B cell (primary cell): ENCODE data around the gene KLF1. TPM values are rescaled to one million over a fixed set of nuclear protein-coding genes. Genes with fewer than 3 reads are reported as not detected.
A peak's percentile ranks its signal among the peaks of the same experiment; 100 is the strongest.

ENCODE experiments used
- ATAC-seq: fragments of 200-7000 bp; cut with Tn5 transposase; one replicate; pipeline ENCODE4 v1.10.0; 2021; ENCODE audit warnings: low read depth, mild to moderate bottlenecking, moderate number of reproducible peaks, moderate library complexity
- CTCF ChIA-PET: fragments of 350-600 bp; sonication (Branson Sonifier 250); formaldehyde crosslinking; loops from one replicate; lab custom pipeline; 2021; ENCODE audit warnings: antibody characterized with exemption, inconsistent platforms; lab: Charles Lee
- POLR2A ChIA-PET: fragments of 350-600 bp; sonication (Branson Sonifier 250); formaldehyde crosslinking; loops from one replicate; lab custom pipeline; 2021; ENCODE audit warnings: antibody characterized with exemption; lab: Charles Lee
- DNase-seq: peaks from one replicate; pipeline ENCODE4 v3.0.0; 2013
- H2AFZ ChIP-seq: 2 replicates; pipeline ENCODE4 v1.6.1; 2012; ENCODE audit warnings: mild to moderate bottlenecking, low read depth, low read length; ENCODE audit not compliant: insufficient read depth, poor library complexity, severe bottlenecking
- H3K27ac ChIP-seq, 2 donors: 1 replicate in 1 of 2; 2 replicates in 1 of 2; pipeline ENCODE4 v1.5.1; 2012 to 2013; ENCODE audit warnings: low read length in 2 of 2, mild to moderate bottlenecking in 2 of 2, moderate library complexity in 1 of 2
- H3K27me3 ChIP-seq, 4 experiments: fragments of 200-600 bp in 1 of 4; sonication (generic) in 1 of 4; replicated peaks in 1 of 4; 1 replicate in 2 of 4; 2 replicates in 2 of 4; pipeline versions ENCODE4 v1.6.1 to v1.7.0; 2013 to 2016; ENCODE audit warnings: low read length in 3 of 4, mild to moderate bottlenecking in 2 of 4, mixed read lengths in 1 of 4, moderate library complexity in 1 of 4; ENCODE audit not compliant: insufficient read depth in 4 of 4, control insufficient read depth in 3 of 4; ENCODE audit errors: control extremely low read depth in 1 of 4
- H3K36me3 ChIP-seq, 2 experiments: replicated peaks in 1 of 2; 1 replicate in 1 of 2; 2 replicates in 1 of 2; pipeline versions ENCODE4 v1.6.1 to v1.7.1; 2013; ENCODE audit warnings: low read length in 1 of 2; ENCODE audit not compliant: insufficient read depth in 2 of 2, control insufficient read depth in 1 of 2; ENCODE audit errors: control extremely low read depth in 1 of 2, extremely low read depth in 1 of 2
- H3K4me1 ChIP-seq, 2 donors: fragments of 200-600 bp in 1 of 2; sonication (generic) in 1 of 2; 1 replicate in 1 of 2; 2 replicates in 1 of 2; pipeline versions ENCODE4 v1.5.1 to v1.6.1; 2013 to 2017; ENCODE audit warnings: low read length in 2 of 2; ENCODE audit not compliant: control insufficient read depth in 2 of 2, insufficient read depth in 2 of 2
- H3K4me2 ChIP-seq: replicated peaks from 2 replicates; pipeline ENCODE3; 2012; ENCODE audit warnings: mild to moderate bottlenecking, low read depth, low read length; ENCODE audit not compliant: poor library complexity, severe bottlenecking
- H3K4me3 ChIP-seq, 5 experiments: fragments of 200-600 bp in 1 of 5; sonication (generic) in 1 of 5; 1 replicate in 3 of 5; 2 replicates in 2 of 5; pipeline versions ENCODE4 v1.5.1 to v1.7.0; 2011 to 2016; ENCODE audit warnings: low read length in 4 of 5, mild to moderate bottlenecking in 4 of 5, low read depth in 2 of 5, control low read depth in 1 of 5, moderate library complexity in 1 of 5; ENCODE audit not compliant: insufficient read depth in 1 of 5; ENCODE audit errors: control extremely low read depth in 1 of 5, extremely low read depth in 1 of 5
- H3K79me2 ChIP-seq: fragments of 200-600 bp; sonication (generic); one replicate; pipeline ENCODE4 v1.6.0; 2016; ENCODE audit warnings: low read length; ENCODE audit not compliant: control insufficient read depth, insufficient read depth
- H3K9ac ChIP-seq: fragments of 200-600 bp; sonication (generic); 2 replicates; pipeline ENCODE4 v1.6.1; 2017; ENCODE audit warnings: mild to moderate bottlenecking, low read length, moderate library complexity
- H3K9me3 ChIP-seq, 3 donors: one replicate each; pipeline versions ENCODE4 v1.6.1 to v1.7.1; 2013; ENCODE audit warnings: low read length in 2 of 3; ENCODE audit not compliant: control insufficient read depth in 2 of 3, insufficient read depth in 1 of 3; ENCODE audit errors: control extremely low read depth in 1 of 3
- H4K20me1 ChIP-seq: 2 replicates; pipeline ENCODE4 v1.6.0; 2012; ENCODE audit warnings: mild to moderate bottlenecking, low read length; ENCODE audit not compliant: insufficient read depth, control insufficient read depth, poor library complexity, severe bottlenecking
- H3K27ac Mint-ChIP-seq: one replicate; pipeline ENCODE4 v1.8.0; 2021; ENCODE audit warnings: mixed read lengths
- H3K27me3 Mint-ChIP-seq: one replicate; pipeline ENCODE4 v1.8.0; 2021; ENCODE audit warnings: mixed read lengths
- H3K4me1 Mint-ChIP-seq: one replicate; pipeline ENCODE4 v1.8.0; 2021; ENCODE audit warnings: mixed read lengths
- H3K4me3 Mint-ChIP-seq: one replicate; pipeline ENCODE4 v1.8.0; 2021; ENCODE audit warnings: mixed read lengths
- H3K9me3 Mint-ChIP-seq: one replicate; pipeline ENCODE4 v1.8.0; 2022; ENCODE audit warnings: mixed read lengths; ENCODE audit not compliant: insufficient read depth
- CTCF ChIP-seq: fragments of 200-600 bp; IDR thresholded peaks from one replicate; pipeline ENCODE4 v1.8.0; 2022; ENCODE audit warnings: antibody characterized with exemption, mild to moderate bottlenecking
- EZH2 ChIP-seq: IDR thresholded peaks from 2 replicates; pipeline ENCODE4 v1.6.1; 2012; ENCODE audit warnings: borderline replicate concordance, low read depth, mild to moderate bottlenecking, moderate library complexity, low read length; ENCODE audit not compliant: insufficient read depth, poor library complexity, severe bottlenecking
- WGBS: methylation state at CpG from one replicate; pipeline ENCODE4 v1.1.5; 2013; ENCODE audit warnings: missing lambda C conversion rate; ENCODE audit not compliant: insufficient coverage; 5-methylcytosine and 5-hydroxymethylcytosine counted together
- intact Hi-C: fragments of 100-400 bp; cut with micrococcal nuclease; formaldehyde crosslinking; loops from one replicate; pipeline ENCODE4 v1.10.0; 2022
- polyA plus RNA-seq: library from polyadenylated mRNA; depleted of rRNA; stranded (reverse); fragments of >200 nt; gene quantifications from 2 replicates; pipeline ENCODE4 v1.2.3, GENCODE V29; 2012
- small RNA-seq: library from RNA; depleted of rRNA; stranded (forward); fragments of <200 nt; gene quantifications from one replicate; pipeline ENCODE3, GENCODE V24; 2012; ENCODE audit warnings: low replicate concordance, low read depth; ENCODE audit not compliant: insufficient read length
- total RNA-seq, 2 donors: library from RNA; stranded (reverse); fragments of 120-200 nt in 1 of 2; gene quantifications; 1 replicate in 1 of 2; 2 replicates in 1 of 2; pipeline versions ENCODE4 v1.2.3 to v1.2.4, GENCODE V29; 2013 to 2022

The KLF1 gene
- total and polyA plus RNA-seq, 2 donors (not counting 1 experiment from before 2014, with no cell fraction given) = not detected

DNA sequence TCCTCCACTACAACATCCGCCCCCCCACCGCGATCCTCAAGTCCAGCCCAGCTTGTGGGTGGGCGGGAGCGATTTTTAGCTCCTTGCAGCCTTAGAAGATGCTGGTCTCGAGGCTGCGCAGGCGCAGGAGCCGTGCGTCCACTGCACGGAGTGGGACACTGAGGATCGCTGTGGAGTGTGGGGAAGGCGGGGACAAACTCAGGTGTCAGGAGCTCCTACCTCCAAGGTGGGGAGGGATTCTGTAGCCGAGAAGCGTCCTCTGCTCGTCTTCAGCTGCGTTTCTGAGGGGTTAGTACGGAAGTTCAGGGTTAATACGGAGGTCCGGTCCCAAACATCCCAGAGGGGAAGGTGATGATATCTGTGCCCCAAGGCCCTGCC is 52.4 kb downstream of the KLF1 start, which contains the start of gene RTBDN:
Gene RTBDN (minus strand): TSS at position 14 of the 378 bp plus-strand sequence. CDS start 4,600 bp downstream, outside the sequence.
- Histone ChIP-seq H3K27ac (no peak within 1 kb of the TSS), H3K79me2 (no peaks in the 10 kb centered on the region), H3K9ac (peak within 1 kb of the TSS; percentile 51), H3K9me3 (peaks cover 0 to 44% (median 7%) of the 10 kb centered on the region in 3 donors), H3K36me3 (no peaks in the 10 kb centered on the region), H3K4me2 (peak within 1 kb of the TSS; percentile 95), H2AFZ (peak within 1 kb of the TSS; percentile 58), H4K20me1 (no peaks in the 10 kb centered on the region), H3K4me3 (peak within 1 kb of the TSS in 4 of 5 experiments; percentile 20 to 54 (median 46)), H3K4me1 (peaks cover 42 to 59% of the 10 kb centered on the region in 2 donors), H3K27me3 (peaks cover 6 to 95% (median 70%) of the 10 kb centered on the region in 4 experiments)
- CTCF ChIA-PET = interaction anchor here (0.6 to 1.5 kb wide), 5 partner anchors 12 to 92 kb away, joined by 3 to 5 read pairs (median 4); no protein-coding TSS in a partner anchor
- peak within 1 kb of the TSS; percentile 43 for H3K27ac Mint-ChIP-seq
- POLR2A ChIA-PET = interaction anchor here (0.7 to 0.8 kb wide), 2 partner anchors 28 to 138 kb away, joined by 3 read pairs; partner anchors contain the start of genes FBXW9 and RNASEH2A
- peak within 1 kb of the TSS; percentile 70 for H3K4me3 Mint-ChIP-seq
- no peak for TF ChIP-seq CTCF
- no peak for TF ChIP-seq EZH2
- no peaks in the 10 kb centered on the region for H3K9me3 Mint-ChIP-seq
- peaks cover 72% of the 10 kb centered on the region for H3K27me3 Mint-ChIP-seq
- peak; percentile 51 for DNase-seq
- H3K4me1 Mint-ChIP-seq = peaks cover 41% of the 10 kb centered on the region
- WGBS = 11% methylated on average over 20 of the region's 20 CpGs
- ATAC-seq = no peak
- intact Hi-C loops = no loop called here

Small RNA genes lying within 50 kb of the gene (small RNA-seq; reads per million reads assigned to genes)
- gene MIR5695 = not detected
- not detected for gene MIR6794

Other genes starting within 250 kb of the KLF1 start
- gene MAN2B1, start 220.5 kb downstream of the KLF1 start, total RNA-seq = 252 and 256 TPM in 2 replicates
- gene MAN2B1, start 220.5 kb downstream of the KLF1 start, polyA plus RNA-seq = 183 and 188 TPM in 2 replicates
- 24.6 and 25.8 TPM in 2 replicates for gene WDR83, start 220.4 kb downstream of the KLF1 start, total RNA-seq
- 15.2 and 16.3 TPM in 2 replicates for gene WDR83, start 220.4 kb downstream of the KLF1 start, polyA plus RNA-seq
- 187 and 200 TPM in 2 replicates for gene DHPS, start 205.3 kb downstream of the KLF1 start, total RNA-seq
- gene DHPS, start 205.3 kb downstream of the KLF1 start, polyA plus RNA-seq = 204 and 216 TPM in 2 replicates
- not detected in 2 replicates for gene GNG14, start 199.2 kb downstream of the KLF1 start, total RNA-seq
- gene GNG14, start 199.2 kb downstream of the KLF1 start, polyA plus RNA-seq = not detected in 2 replicates
- 4.7 and 5.2 TPM in 2 replicates for gene FBXW9, start 190.6 kb downstream of the KLF1 start, total RNA-seq
- gene FBXW9, start 190.6 kb downstream of the KLF1 start, polyA plus RNA-seq = 4.0 and 4.7 TPM in 2 replicates
- gene TNPO2, start 163.3 kb downstream of the KLF1 start, total RNA-seq = 73.7 and 76.3 TPM in 2 replicates
- gene TNPO2, start 163.3 kb downstream of the KLF1 start, polyA plus RNA-seq = 85.6 and 89.0 TPM in 2 replicates
- gene TRIR, start 152.5 kb downstream of the KLF1 start, total RNA-seq = 199 and 207 TPM in 2 replicates
- 270 and 305 TPM in 2 replicates for gene TRIR, start 152.5 kb downstream of the KLF1 start, polyA plus RNA-seq
- gene GET3, start 149.7 kb downstream of the KLF1 start, total RNA-seq = 30.7 and 37.2 TPM in 2 replicates
- gene GET3, start 149.7 kb downstream of the KLF1 start, polyA plus RNA-seq = 45.5 and 61.7 TPM in 2 replicates
- gene BEST2, start 135.4 kb downstream of the KLF1 start, total RNA-seq = not detected in 2 replicates
- 0.07 TPM in 1 of 2 replicates, not detected in the other for gene BEST2, start 135.4 kb downstream of the KLF1 start, polyA plus RNA-seq
- 31.6 and 33.4 TPM in 2 replicates for gene HOOK2, start 111.6 kb downstream of the KLF1 start, total RNA-seq
- 30.3 and 35.7 TPM in 2 replicates for gene HOOK2, start 111.6 kb downstream of the KLF1 start, polyA plus RNA-seq
- gene JUNB, start 95.7 kb downstream of the KLF1 start, total RNA-seq = 196 and 206 TPM in 2 replicates
- gene JUNB, start 95.7 kb downstream of the KLF1 start, polyA plus RNA-seq = 1,407 and 4,055 TPM in 2 replicates
- gene PRDX2, start 85.4 kb downstream of the KLF1 start, total RNA-seq = 45.1 and 45.5 TPM in 2 replicates
- gene PRDX2, start 85.4 kb downstream of the KLF1 start, polyA plus RNA-seq = 44.3 and 66.1 TPM in 2 replicates
- gene THSD8, start 85.1 kb downstream of the KLF1 start, total RNA-seq = 2.1 TPM in 1 of 2 replicates, not detected in the other
- not detected in 2 replicates for gene THSD8, start 85.1 kb downstream of the KLF1 start, polyA plus RNA-seq
- gene RNASEH2A, start 80.6 kb downstream of the KLF1 start, total RNA-seq = 16.9 and 18.9 TPM in 2 replicates
- gene RNASEH2A, start 80.6 kb downstream of the KLF1 start, polyA plus RNA-seq = 13.0 and 14.5 TPM in 2 replicates
- not detected in 2 replicates for gene RTBDN, start 52.6 kb downstream of the KLF1 start, total RNA-seq
- not detected in 2 replicates for gene RTBDN, start 52.6 kb downstream of the KLF1 start, polyA plus RNA-seq
- gene MAST1, start 48.7 kb downstream of the KLF1 start, total RNA-seq = 0.39 and 1.2 TPM in 2 replicates
- 0.36 and 1.1 TPM in 2 replicates for gene MAST1, start 48.7 kb downstream of the KLF1 start, polyA plus RNA-seq
- 26.6 and 30.8 TPM in 2 replicates for gene DNASE2, start 5.8 kb downstream of the KLF1 start, total RNA-seq
- gene DNASE2, start 5.8 kb downstream of the KLF1 start, polyA plus RNA-seq = 24.9 and 25.9 TPM in 2 replicates
- gene GCDH, start 4.0 kb upstream of the KLF1 start, total RNA-seq = 61.2 and 63.2 TPM in 2 replicates
- gene GCDH, start 4.0 kb upstream of the KLF1 start, polyA plus RNA-seq = 47.8 and 48.9 TPM in 2 replicates
- gene SYCE2, start 32.1 kb upstream of the KLF1 start, total RNA-seq = not detected in 2 replicates
- gene SYCE2, start 32.1 kb upstream of the KLF1 start, polyA plus RNA-seq = 0.17 TPM in 1 of 2 replicates, not detected in the other
- gene FARSA, start 46.5 kb upstream of the KLF1 start, total RNA-seq = 50.1 and 50.9 TPM in 2 replicates
- 21.2 and 26.4 TPM in 2 replicates for gene FARSA, start 46.5 kb upstream of the KLF1 start, polyA plus RNA-seq
- 214 and 237 TPM in 2 replicates for gene CALR, start 51.4 kb upstream of the KLF1 start, total RNA-seq
- 385 and 709 TPM in 2 replicates for gene CALR, start 51.4 kb upstream of the KLF1 start, polyA plus RNA-seq
- gene RAD23A, start 58.7 kb upstream of the KLF1 start, total RNA-seq = 89.0 and 100 TPM in 2 replicates
- 106 and 123 TPM in 2 replicates for gene RAD23A, start 58.7 kb upstream of the KLF1 start, polyA plus RNA-seq
- 11.7 and 12.6 TPM in 2 replicates for gene GADD45GIP1, start 70.0 kb upstream of the KLF1 start, total RNA-seq
- gene GADD45GIP1, start 70.0 kb upstream of the KLF1 start, polyA plus RNA-seq = 12.9 and 17.5 TPM in 2 replicates
- gene DAND5, start 82.4 kb upstream of the KLF1 start, total RNA-seq = not detected in 2 replicates
- not detected in 2 replicates for gene DAND5, start 82.4 kb upstream of the KLF1 start, polyA plus RNA-seq
- gene NFIX, start 108.3 kb upstream of the KLF1 start, total RNA-seq = 4.8 and 5.6 TPM in 2 replicates
- gene NFIX, start 108.3 kb upstream of the KLF1 start, polyA plus RNA-seq = 0.45 and 0.69 TPM in 2 replicates
- gene LYL1, start 215.7 kb upstream of the KLF1 start, total RNA-seq = 124 and 125 TPM in 2 replicates
- gene LYL1, start 215.7 kb upstream of the KLF1 start, polyA plus RNA-seq = 94.2 and 112 TPM in 2 replicates
- gene TRMT1, start 229.5 kb upstream of the KLF1 start, total RNA-seq = 81.6 and 91.8 TPM in 2 replicates
- 281 and 284 TPM in 2 replicates for gene TRMT1, start 229.5 kb upstream of the KLF1 start, polyA plus RNA-seq
- gene NACC1, start 231.1 kb upstream of the KLF1 start, total RNA-seq = 25.9 and 30.6 TPM in 2 replicates
- gene NACC1, start 231.1 kb upstream of the KLF1 start, polyA plus RNA-seq = 16.8 and 27.5 TPM in 2 replicates